H9 (cell line): ENCODE results near the gene BMPER. TPM values are rescaled to one million over a fixed set of nuclear protein-coding genes. Genes with fewer than 3 reads are reported as not detected.

Experiments
- DNase-seq: peaks from one replicate; pipeline ENCODE4 v3.0.0-alpha.2; 2017
- H2AFZ ChIP-seq: one replicate; pipeline ENCODE4 v1.6.1; 2013; ENCODE audit warnings: mild to moderate bottlenecking, low read length, control low read depth, moderate library complexity
- H2AK5ac ChIP-seq: 2 replicates; pipeline ENCODE4 v1.6.1; 2013; ENCODE audit warnings: low read length, control low read depth, mixed read lengths; ENCODE audit not compliant: insufficient read length
- H2BK120ac ChIP-seq: one replicate; pipeline ENCODE4 v1.6.1; 2013; ENCODE audit warnings: low read depth, mild to moderate bottlenecking, low read length, control low read depth, inconsistent platforms; ENCODE audit not compliant: poor library complexity, severe bottlenecking
- H2BK12ac ChIP-seq: 2 replicates; pipeline ENCODE4 v1.6.1; 2013; ENCODE audit warnings: low read length, control low read depth, mixed read lengths, low read depth; ENCODE audit not compliant: insufficient read length
- H2BK15ac ChIP-seq: 2 replicates; pipeline ENCODE4 v1.6.1; 2013; ENCODE audit warnings: low read depth, low read length, control low read depth
- H2BK20ac ChIP-seq: one replicate; pipeline ENCODE4 v1.6.1; 2013; ENCODE audit warnings: low read depth, mild to moderate bottlenecking, low read length, control low read depth, inconsistent platforms; ENCODE audit not compliant: poor library complexity, severe bottlenecking
- H2BK5ac ChIP-seq: 2 replicates; pipeline ENCODE4 v1.6.1; 2013; ENCODE audit warnings: low read length, control low read depth, mixed read lengths; ENCODE audit not compliant: insufficient read length
- H3K14ac ChIP-seq: 2 replicates; pipeline ENCODE4 v1.6.1; 2013; ENCODE audit warnings: low read length, control low read depth; ENCODE audit not compliant: insufficient read depth
- H3K18ac ChIP-seq: 2 replicates; pipeline ENCODE4 v1.6.1; 2013; ENCODE audit warnings: low read depth, mild to moderate bottlenecking, mixed read lengths, low read length, control low read depth; ENCODE audit not compliant: insufficient read length
- H3K23ac ChIP-seq: 2 replicates; pipeline ENCODE4 v1.6.1; 2013; ENCODE audit warnings: low read length, control low read depth, mixed read lengths, low read depth; ENCODE audit not compliant: insufficient read length
- H3K23me2 ChIP-seq: 2 replicates; pipeline ENCODE4 v1.6.1; 2013; ENCODE audit warnings: low read depth, mild to moderate bottlenecking, mixed read lengths, low read length, control low read depth; ENCODE audit not compliant: insufficient read length, poor library complexity, severe bottlenecking
- H3K27ac ChIP-seq: 2 replicates; pipeline ENCODE4 v1.5.1; 2013; ENCODE audit warnings: low read length, control low read depth, mixed read lengths, low read depth; ENCODE audit not compliant: insufficient read length
- H3K27me3 ChIP-seq: 2 replicates; pipeline ENCODE4 v1.6.1; 2013; ENCODE audit warnings: low read length, control low read depth, inconsistent platforms; ENCODE audit not compliant: insufficient read depth
- H3K4ac ChIP-seq: 2 replicates; pipeline ENCODE4 v1.6.1; 2013; ENCODE audit warnings: low read depth, mild to moderate bottlenecking, control low read depth, inconsistent platforms, low read length, moderate library complexity
- H3K4me1 ChIP-seq: 2 replicates; pipeline ENCODE4 v1.6.1; 2013; ENCODE audit warnings: low read length, control low read depth, inconsistent platforms; ENCODE audit not compliant: insufficient read depth
- H3K4me2 ChIP-seq: 2 replicates; pipeline ENCODE4 v1.6.1; 2013; ENCODE audit warnings: low read length, control low read depth, mixed read lengths; ENCODE audit not compliant: insufficient read length, insufficient read depth
- H3K56ac ChIP-seq: 2 replicates; pipeline ENCODE4 v1.6.1; 2013; ENCODE audit warnings: low read depth, mild to moderate bottlenecking, mixed read lengths, low read length, control low read depth; ENCODE audit not compliant: insufficient read length
- H3K79me1 ChIP-seq: 2 replicates; pipeline ENCODE4 v1.6.1; 2013; ENCODE audit warnings: low read depth, mild to moderate bottlenecking, moderate library complexity, low read length, control low read depth, inconsistent platforms; ENCODE audit not compliant: insufficient read depth, poor library complexity, severe bottlenecking
- H3K79me2 ChIP-seq: 2 replicates; pipeline ENCODE4 v1.6.1; 2013; ENCODE audit warnings: low read length, control low read depth, inconsistent platforms; ENCODE audit not compliant: insufficient read depth
- H3K9ac ChIP-seq: 2 replicates; pipeline ENCODE4 v1.6.1; 2013; ENCODE audit warnings: low read length, control low read depth, mixed read lengths; ENCODE audit not compliant: insufficient read length; ENCODE audit errors: extremely low read depth
- H3K9me3 ChIP-seq: one replicate; pipeline ENCODE4 v1.6.1; 2013; ENCODE audit warnings: low read depth, low read length, inconsistent platforms; ENCODE audit not compliant: control insufficient read depth
- H3T11ph ChIP-seq: one replicate; pipeline ENCODE4 v1.6.1; 2013; ENCODE audit warnings: mild to moderate bottlenecking, low read length, control low read depth, inconsistent platforms
- H4K20me1 ChIP-seq: one replicate; pipeline ENCODE4 v1.6.1; 2013; ENCODE audit not compliant: control insufficient read depth, insufficient read length, insufficient read depth
- H4K5ac ChIP-seq: 2 replicates; pipeline ENCODE4 v1.6.1; 2013; ENCODE audit warnings: low read depth, mild to moderate bottlenecking, mixed read lengths, low read length, control low read depth; ENCODE audit not compliant: insufficient read length
- H4K8ac ChIP-seq: replicated peaks from 2 replicates; pipeline ENCODE4 v1.6.1; 2013; ENCODE audit warnings: low read length, control low read depth, mixed read lengths, low read depth; ENCODE audit not compliant: insufficient read length
- H4K91ac ChIP-seq: 2 replicates; pipeline ENCODE4 v1.6.1; 2013; ENCODE audit warnings: low read depth, mild to moderate bottlenecking, moderate library complexity, mixed read lengths, low read length, control low read depth; ENCODE audit not compliant: insufficient read length
- H3K27ac Mint-ChIP-seq, 3 experiments: 2 replicates in 2 of 3; 3 replicates in 1 of 3; pipeline ENCODE4 v1.8.0; 2020 to 2021; ENCODE audit warnings: mixed read lengths in 3 of 3, mild to moderate bottlenecking in 1 of 3, moderate library complexity in 1 of 3
- H3K27me3 Mint-ChIP-seq: 2 replicates; pipeline ENCODE4 v1.8.0; 2021; ENCODE audit warnings: low read depth, mild to moderate bottlenecking, moderate library complexity, mixed read lengths
- H3K36me3 Mint-ChIP-seq, 3 experiments: 2 replicates in 2 of 3; 3 replicates in 1 of 3; pipeline ENCODE4 v1.8.0; 2020 to 2021; ENCODE audit warnings: low read depth in 3 of 3, mixed read lengths in 3 of 3; ENCODE audit not compliant: insufficient read depth in 1 of 3
- H3K4me1 Mint-ChIP-seq, 2 experiments: 2 replicates each; pipeline ENCODE4 v1.8.0; 2020; ENCODE audit warnings: mixed read lengths in 2 of 2
- H3K4me3 Mint-ChIP-seq, 2 experiments: 2 replicates in 1 of 2; 3 replicates in 1 of 2; pipeline ENCODE4 v1.8.0; 2020 to 2021; ENCODE audit warnings: mild to moderate bottlenecking in 2 of 2, mixed read lengths in 2 of 2, moderate library complexity in 1 of 2
- H3K9me3 Mint-ChIP-seq, 2 experiments: 2 replicates in 1 of 2; 3 replicates in 1 of 2; pipeline ENCODE4 v1.8.0; 2020; ENCODE audit warnings: mild to moderate bottlenecking in 2 of 2, mixed read lengths in 2 of 2, moderate library complexity in 1 of 2
- WGBS: extraction: QIAGEN DNeasy Blood & Tissue Kit; methylation state at CpG from one replicate; pipeline ENCODE4 v1.1.7; 2013; ENCODE audit warnings: missing lambda C conversion rate, low lambda C conversion rate, mixed read lengths; ENCODE audit not compliant: insufficient read length; ENCODE audit errors: extremely low coverage; 5-methylcytosine and 5-hydroxymethylcytosine counted together
- total RNA-seq: library from RNA; stranded (reverse); gene quantifications from 2 replicates; pipeline ENCODE4 v1.2.1, GENCODE V29; 2021
- TF ChIP-seq, protein P1 (sequence below): fragments of 200-600 bp; sonication (generic); conservative IDR thresholded peaks from 3 replicates; pipeline ENCODE4 v1.8.0; 2021; ENCODE audit warnings: antibody characterized with exemption, mild to moderate bottlenecking

Gene BMPER
- total RNA-seq, 1 experiment from 2014 or later: 0.20 TPM

DNA sequence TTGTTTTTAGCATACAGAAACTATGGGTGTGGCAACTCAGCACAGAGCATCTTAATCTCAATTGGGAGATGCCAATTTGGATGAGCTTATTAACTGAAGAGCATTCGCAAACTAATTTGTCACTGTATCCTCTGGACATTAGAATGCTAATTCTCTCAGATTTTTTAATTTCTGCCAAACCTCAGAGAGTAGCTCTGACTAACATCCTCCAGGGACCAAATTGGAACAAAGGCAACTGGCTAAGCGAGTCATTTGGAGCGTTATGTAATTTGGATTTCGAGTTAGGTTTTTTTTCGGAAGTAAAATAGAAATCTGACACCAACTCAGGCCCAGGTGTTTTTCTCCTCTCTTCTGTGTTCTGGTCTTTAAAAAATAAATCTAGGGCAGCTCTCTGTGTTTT, 201.9 kb downstream of the BMPER start:
- H3K4me3 Mint-ChIP-seq: no peak overlapping the region
- H2BK20ac ChIP-seq: no peak overlapping the region
- TF ChIP-seq, protein P1, sequence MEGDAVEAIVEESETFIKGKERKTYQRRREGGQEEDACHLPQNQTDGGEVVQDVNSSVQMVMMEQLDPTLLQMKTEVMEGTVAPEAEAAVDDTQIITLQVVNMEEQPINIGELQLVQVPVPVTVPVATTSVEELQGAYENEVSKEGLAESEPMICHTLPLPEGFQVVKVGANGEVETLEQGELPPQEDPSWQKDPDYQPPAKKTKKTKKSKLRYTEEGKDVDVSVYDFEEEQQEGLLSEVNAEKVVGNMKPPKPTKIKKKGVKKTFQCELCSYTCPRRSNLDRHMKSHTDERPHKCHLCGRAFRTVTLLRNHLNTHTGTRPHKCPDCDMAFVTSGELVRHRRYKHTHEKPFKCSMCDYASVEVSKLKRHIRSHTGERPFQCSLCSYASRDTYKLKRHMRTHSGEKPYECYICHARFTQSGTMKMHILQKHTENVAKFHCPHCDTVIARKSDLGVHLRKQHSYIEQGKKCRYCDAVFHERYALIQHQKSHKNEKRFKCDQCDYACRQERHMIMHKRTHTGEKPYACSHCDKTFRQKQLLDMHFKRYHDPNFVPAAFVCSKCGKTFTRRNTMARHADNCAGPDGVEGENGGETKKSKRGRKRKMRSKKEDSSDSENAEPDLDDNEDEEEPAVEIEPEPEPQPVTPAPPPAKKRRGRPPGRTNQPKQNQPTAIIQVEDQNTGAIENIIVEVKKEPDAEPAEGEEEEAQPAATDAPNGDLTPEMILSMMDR: no peak
- H3K9me3 ChIP-seq: no peaks in the 10 kb centered on the region
- H4K20me1 ChIP-seq: no peaks in the 10 kb centered on the region
- H2AFZ ChIP-seq: no peak overlapping the region
- H3K14ac ChIP-seq: no peak overlapping the region
- no peaks in the 10 kb centered on the region for H3K27me3 Mint-ChIP-seq
- no peak overlapping the region for H4K91ac ChIP-seq
- no peak overlapping the region for H2BK5ac ChIP-seq
- no peaks in the 10 kb centered on the region for H3K79me1 ChIP-seq
- no CpG with 5 or more reads among the region's 5 CpGs for WGBS
- 0 out of 7 replicates have a peak, but pooled peaks cover 0 to 1% (median 0%) of the 10 kb centered on the region in 3 experiments for H3K36me3 Mint-ChIP-seq
- H3K4ac ChIP-seq: no peak overlapping the region
- H3K18ac ChIP-seq: no peak overlapping the region
- H2AK5ac ChIP-seq: no peak overlapping the region
- peaks cover 19 to 22% of the 10 kb centered on the region in 2 experiments for H3K4me1 Mint-ChIP-seq
- peaks cover 3% of the 10 kb centered on the region; the same call in 1 of the 2 replicates for H3K4me1 ChIP-seq
- H3T11ph ChIP-seq: no peak overlapping the region
- H4K5ac ChIP-seq: no peak overlapping the region
- H3K27ac ChIP-seq: no peak overlapping the region
- peak overlapping the region in 1 of 3 experiments; percentile 57; a peak in 1 of 7 replicates for H3K27ac Mint-ChIP-seq
- no peaks in the 10 kb centered on the region for H3K23me2 ChIP-seq
- no peaks in the 10 kb centered on the region for H3K79me2 ChIP-seq
- H2BK120ac ChIP-seq: no peak overlapping the region
- no peak overlapping the region for H3K9ac ChIP-seq
- no peak overlapping the region for H4K8ac ChIP-seq
- no peak overlapping the region for H2BK12ac ChIP-seq
- no peaks in the 10 kb centered on the region; a peak in 2 of 5 replicates for H3K9me3 Mint-ChIP-seq
- no peak overlapping the region for H3K23ac ChIP-seq
- no peak overlapping the region for H3K56ac ChIP-seq
- H3K4me2 ChIP-seq: no peak overlapping the region
- no peak overlapping the region for H2BK15ac ChIP-seq
- DNase-seq: no peak
- H3K27me3 ChIP-seq: no peaks in the 10 kb centered on the region
